Esophagus squamous epithelium (tissue), 5 donors: Measurements from ENCODE around the gene DLG2. TPM values are rescaled to one million over a fixed set of nuclear protein-coding genes. Genes with fewer than 3 reads are reported as not detected.

Experiments used
- DNase-seq: peaks from one replicate; lab custom pipeline; 2025; lab: John Stamatoyannopoulos, UW
- H3K27ac ChIP-seq, 4 donors: fragments of 200-600 bp; sonication (generic); one replicate each; pipeline ENCODE4 v1.5.1; 2016 to 2019; ENCODE audit warnings: mild to moderate bottlenecking in 1 of 4
- H3K27me3 ChIP-seq, 4 donors: fragments of 200-600 bp; sonication (generic); 1 replicate in 3 of 4; 2 replicates in 1 of 4; pipeline versions ENCODE4 v1.5.1 to v1.6.0; 2017 to 2021; ENCODE audit warnings: antibody characterized with exemption in 1 of 4
- H3K36me3 ChIP-seq, 3 donors: fragments of 200-600 bp; sonication (generic); one replicate each; pipeline ENCODE4 v1.5.1; 2016 to 2019
- H3K4me1 ChIP-seq, 3 donors: fragments of 200-600 bp; sonication (generic); one replicate each; pipeline ENCODE4 v1.5.1; 2017 to 2019
- H3K4me3 ChIP-seq, 4 donors: fragments of 200-600 bp; sonication (generic); 1 replicate in 3 of 4; 2 replicates in 1 of 4; pipeline ENCODE4 v1.5.1; 2016 to 2019; ENCODE audit warnings: mild to moderate bottlenecking in 2 of 4, moderate library complexity in 1 of 4
- H3K9me3 ChIP-seq, 3 donors: fragments of 200-600 bp; sonication (generic); one replicate each; pipeline ENCODE4 v1.5.1; 2016 to 2019
- POLR2A ChIP-seq, 4 donors: fragments of 450-650 bp; IDR thresholded peaks; one replicate each; pipeline ENCODE4 v1.6.1; 2017; ENCODE audit warnings: antibody characterized with exemption in 4 of 4, mild to moderate bottlenecking in 4 of 4, moderate library complexity in 3 of 4
- WGBS, 2 donors: methylation state at CpG; one replicate each; pipeline ENCODE4 v1.1.5; 2018; 5-methylcytosine and 5-hydroxymethylcytosine counted together
- intact Hi-C: fragments of 100-400 bp; cut with DNase I; formaldehyde crosslinking; loops from one replicate; pipeline ENCODE4 v1.15.0; 2022
- total RNA-seq, 4 donors: library from RNA; depleted of rRNA; stranded (reverse); fragments of >200 nt; gene quantifications; one replicate each; pipeline ENCODE4 v1.1.0, GENCODE V29; 2016
- TF ChIP-seq, protein P1 (sequence below), 6 experiments: fragments of 450-650 bp in 4 of 6; fragments of 200-600 bp in 2 of 6; sonication (generic) in 2 of 6; IDR thresholded peaks; one replicate each; pipeline ENCODE4 v1.5.1; 2016 to 2019; ENCODE audit warnings: antibody characterized with exemption in 6 of 6, mild to moderate bottlenecking in 4 of 6, moderate library complexity in 4 of 6
- donor health status: DM: yes; HTN: yes; CAD: no.

DLG2 gene
- total RNA-seq, 4 donors from 2014 or later, result 2.9 to 27.7 (median 12.6) TPM

GRCh38 chr11:83680321-83680720, 1946.8 kb downstream of the DLG2 start:
- 33 to 55% methylated on average over 2 of the region's 2 CpGs for WGBS, 2 donors
- H3K9me3 ChIP-seq, result no peaks in the 10 kb centered on the region
- peaks cover 0 to 20% (median 5%) of the 10 kb centered on the region in 3 donors for H3K4me1 ChIP-seq
- no peak overlapping the region for H3K4me3 ChIP-seq
- H3K27me3 ChIP-seq, result no peaks in the 10 kb centered on the region
- DNase-seq, result no peak
- no peaks in the 10 kb centered on the region for H3K36me3 ChIP-seq
- no peak overlapping the region for H3K27ac ChIP-seq
- intact Hi-C loops, result no loop called here
- TF ChIP-seq POLR2A (IDR thresholded peaks at IDR 0.05), result no peak
- TF ChIP-seq, protein P1, sequence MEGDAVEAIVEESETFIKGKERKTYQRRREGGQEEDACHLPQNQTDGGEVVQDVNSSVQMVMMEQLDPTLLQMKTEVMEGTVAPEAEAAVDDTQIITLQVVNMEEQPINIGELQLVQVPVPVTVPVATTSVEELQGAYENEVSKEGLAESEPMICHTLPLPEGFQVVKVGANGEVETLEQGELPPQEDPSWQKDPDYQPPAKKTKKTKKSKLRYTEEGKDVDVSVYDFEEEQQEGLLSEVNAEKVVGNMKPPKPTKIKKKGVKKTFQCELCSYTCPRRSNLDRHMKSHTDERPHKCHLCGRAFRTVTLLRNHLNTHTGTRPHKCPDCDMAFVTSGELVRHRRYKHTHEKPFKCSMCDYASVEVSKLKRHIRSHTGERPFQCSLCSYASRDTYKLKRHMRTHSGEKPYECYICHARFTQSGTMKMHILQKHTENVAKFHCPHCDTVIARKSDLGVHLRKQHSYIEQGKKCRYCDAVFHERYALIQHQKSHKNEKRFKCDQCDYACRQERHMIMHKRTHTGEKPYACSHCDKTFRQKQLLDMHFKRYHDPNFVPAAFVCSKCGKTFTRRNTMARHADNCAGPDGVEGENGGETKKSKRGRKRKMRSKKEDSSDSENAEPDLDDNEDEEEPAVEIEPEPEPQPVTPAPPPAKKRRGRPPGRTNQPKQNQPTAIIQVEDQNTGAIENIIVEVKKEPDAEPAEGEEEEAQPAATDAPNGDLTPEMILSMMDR (IDR thresholded peaks at IDR 0.05), result no peak

DNA sequence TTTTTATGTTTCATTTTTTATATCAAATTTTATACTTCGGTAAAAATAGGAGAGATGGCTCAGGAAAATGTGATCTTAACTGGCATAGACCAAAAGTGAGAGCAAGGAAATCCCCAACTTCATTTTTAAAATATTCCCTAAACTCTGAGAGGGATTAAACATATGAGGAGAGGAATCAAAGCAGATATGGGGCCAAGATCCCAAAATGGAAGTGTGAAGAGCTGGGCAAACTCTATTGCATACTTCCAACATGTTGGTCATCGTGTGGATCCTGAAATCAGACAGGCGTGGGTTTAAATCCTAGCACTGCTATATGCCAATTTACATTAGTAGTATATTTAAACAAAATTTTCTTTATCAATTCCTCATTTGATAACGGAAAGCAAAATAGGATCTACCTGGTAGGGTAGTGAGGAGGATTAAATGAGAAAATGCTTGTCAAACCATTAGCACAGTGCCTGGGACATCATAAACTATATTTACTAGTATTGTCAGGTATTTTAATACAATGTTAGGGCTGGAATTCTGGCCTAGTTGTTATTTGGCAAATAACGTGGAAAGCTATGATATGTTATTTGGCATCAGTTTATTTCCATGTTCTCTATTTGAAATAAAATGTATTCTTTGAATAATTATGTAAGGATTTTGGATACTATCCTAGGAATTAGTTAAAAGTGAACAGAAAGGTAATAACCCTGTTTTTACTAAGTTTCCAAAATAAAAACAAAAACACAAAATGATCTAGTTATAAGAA, 1948.1 kb downstream of the DLG2 start:
- H3K4me1 ChIP-seq, result peaks cover 0 to 20% (median 5%) of the 10 kb centered on the region in 3 donors
- no peak for DNase-seq
- intact Hi-C loops, result no loop called here
- TF ChIP-seq POLR2A (IDR thresholded peaks at IDR 0.05), result no peak
- TF ChIP-seq, protein P1 (IDR thresholded peaks at IDR 0.05), result no peak
- H3K27ac ChIP-seq, result no peak overlapping the region
- H3K27me3 ChIP-seq, result no peaks in the 10 kb centered on the region
- no peaks in the 10 kb centered on the region for H3K9me3 ChIP-seq
- H3K4me3 ChIP-seq, result no peak overlapping the region
- WGBS, 2 donors, result 79 to 91% methylated on average over 5 of the region's 5 CpGs
- H3K36me3 ChIP-seq, result no peaks in the 10 kb centered on the region

- intact Hi-C loops, result no loop called here
- Histone ChIP-seq H3K27ac (no peak overlapping the region), H3K27me3 (no peaks in the 10 kb centered on the region), H3K36me3 (no peaks in the 10 kb centered on the region), H3K4me1 (peaks cover 0 to 20% (median 5%) of the 10 kb centered on the region in 3 donors), H3K4me3 (no peak overlapping the region), H3K9me3 (no peaks in the 10 kb centered on the region)
- WGBS, 2 donors, result 79 to 88% methylated on average over 1 of the region's 1 CpG
- TF ChIP-seq POLR2A (IDR thresholded peaks at IDR 0.05), result no peak
- TF ChIP-seq, protein P1 (IDR thresholded peaks at IDR 0.05), result no peak
- DNase-seq, result no peak
Observed at GRCh38 chr11:83677730-83678129, 1949.4 kb downstream of the DLG2 start.

DNA sequence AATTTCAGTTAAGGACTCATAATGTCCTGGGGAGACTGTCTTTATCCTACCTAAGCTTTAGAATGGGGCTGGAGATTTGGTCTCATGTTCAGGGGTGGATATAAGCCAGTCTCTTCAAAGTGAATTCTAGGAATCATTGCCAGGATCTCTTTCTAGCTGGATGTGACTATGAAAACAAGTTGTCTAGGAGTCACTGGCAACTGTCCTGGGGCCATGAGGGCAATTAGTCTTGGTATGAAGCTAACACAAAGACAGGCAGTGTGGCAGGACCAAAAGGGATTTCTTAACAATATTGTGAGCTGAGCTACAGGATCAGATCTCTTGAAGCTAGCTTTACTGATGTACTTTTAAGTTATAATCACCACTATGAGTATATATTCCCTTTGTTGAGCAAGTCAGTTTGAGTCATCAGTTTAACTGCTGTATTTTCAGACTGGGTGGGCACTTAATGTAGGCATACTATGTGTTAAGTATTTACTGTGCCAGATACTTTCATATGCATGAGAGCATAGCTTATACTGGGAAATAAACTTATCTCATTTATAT, 1951.0 kb downstream of the DLG2 start:
- intact Hi-C loops, result no loop called here
- H3K27ac ChIP-seq, result no peak overlapping the region
- no peak overlapping the region for H3K4me3 ChIP-seq
- TF ChIP-seq, protein P1 (IDR thresholded peaks at IDR 0.05), result no peak
- TF ChIP-seq POLR2A (IDR thresholded peaks at IDR 0.05), result no peak
- H3K27me3 ChIP-seq, result no peaks in the 10 kb centered on the region
- H3K9me3 ChIP-seq, result no peaks in the 10 kb centered on the region
- peaks cover 0 to 4% (median 0%) of the 10 kb centered on the region in 3 donors for H3K4me1 ChIP-seq
- no peaks in the 10 kb centered on the region for H3K36me3 ChIP-seq
- DNase-seq, result no peak

DNA sequence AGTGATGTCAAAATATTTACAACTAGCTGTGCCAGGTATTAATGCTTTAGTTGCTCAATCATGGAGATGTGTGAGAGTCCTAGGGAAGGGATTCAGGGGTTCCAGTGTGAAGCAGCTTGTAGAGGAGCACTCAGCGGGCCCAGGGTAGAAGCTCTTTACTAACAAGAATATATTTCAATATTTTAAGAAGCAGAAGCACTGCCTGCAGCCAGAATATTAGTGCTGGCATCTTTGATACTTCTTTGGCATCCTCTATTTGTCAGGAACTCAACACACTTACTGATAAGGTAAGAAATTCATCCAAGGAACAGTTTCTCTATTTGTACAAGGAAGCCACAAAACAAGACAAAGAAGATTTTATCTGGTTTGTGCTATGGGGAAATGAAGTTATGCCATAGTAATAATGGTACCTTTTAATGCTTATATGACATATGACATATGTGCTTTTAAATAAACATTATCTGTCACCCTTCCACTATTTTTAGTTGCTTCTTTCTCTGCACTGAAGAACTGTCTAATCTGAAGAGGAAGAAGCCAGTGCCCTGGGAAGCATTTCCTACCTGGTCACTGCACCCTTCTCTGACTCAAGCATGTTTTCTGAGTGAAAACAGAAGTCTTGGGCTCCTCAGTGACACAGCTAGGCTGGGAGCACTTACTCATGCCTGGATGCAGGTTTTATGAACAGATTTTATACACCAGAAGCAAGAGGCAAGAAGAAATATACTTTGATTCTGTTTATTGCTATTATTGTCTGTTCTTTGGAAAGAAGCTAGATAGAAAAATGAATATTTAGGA, 1952.8 kb downstream of the DLG2 start:
- intact Hi-C loops, result no loop called here
- no peak for TF ChIP-seq POLR2A (IDR thresholded peaks at IDR 0.05)
- TF ChIP-seq, protein P1 (IDR thresholded peaks at IDR 0.05), result no peak
- WGBS, 2 donors, result 77 to 93% methylated on average over 1 of the region's 1 CpG
- Histone ChIP-seq H3K4me3 (no peak overlapping the region), H3K36me3 (no peaks in the 10 kb centered on the region), H3K27me3 (no peaks in the 10 kb centered on the region), H3K9me3 (no peaks in the 10 kb centered on the region), H3K4me1 (no peaks in the 10 kb centered on the region), H3K27ac (no peak overlapping the region)
- no peak for DNase-seq
